GM18873 (cell line): Measurements from ENCODE around the gene MNAT1.
"Not testable (repeated sequence)": the region's sequence is repeated elsewhere in the genome, so short reads cannot be mapped to it uniquely, and the experiment has no call there.

Experiments
- ATAC-seq: cut with Tn5 transposase; IDR thresholded peaks from one replicate; pipeline ENCODE4 v1.9.1; 2021; ENCODE audit warnings: mild to moderate bottlenecking, moderate library complexity, moderate number of reproducible peaks; ENCODE audit not compliant: unreplicated experiment, low FRiP score

Gene MNAT1

DNA sequence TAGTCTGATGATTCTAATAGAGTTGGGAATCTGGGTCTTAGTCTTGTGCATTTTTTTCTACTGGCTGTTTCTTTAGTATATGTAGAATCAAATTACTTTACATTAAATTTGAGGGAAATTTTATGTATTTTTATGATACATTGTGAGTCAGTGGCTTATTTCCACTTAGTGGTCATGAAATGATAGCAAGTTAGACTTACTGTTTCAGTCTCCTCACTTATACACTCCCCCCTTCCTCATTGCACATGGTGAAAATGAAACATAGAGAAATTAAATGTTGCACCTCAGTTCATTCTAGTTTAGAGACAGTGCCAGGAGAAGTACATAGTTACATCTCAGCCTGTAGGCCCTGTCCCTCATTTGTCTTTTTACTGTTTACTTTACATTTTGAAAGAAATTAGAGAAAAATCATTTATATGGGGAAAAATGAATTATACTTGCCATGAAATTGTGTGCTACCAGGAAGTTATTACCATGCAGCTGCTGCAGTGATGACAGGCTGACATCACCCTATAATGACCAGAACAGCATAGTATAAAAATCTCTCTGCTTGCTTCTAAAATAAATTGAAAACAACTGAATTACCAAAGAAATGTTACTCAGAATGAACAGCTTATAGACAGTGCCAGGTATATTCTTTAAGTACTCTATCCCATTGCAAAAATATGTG is 133.1 kb downstream of the MNAT1 start:
- ATAC-seq: no peak

DNA sequence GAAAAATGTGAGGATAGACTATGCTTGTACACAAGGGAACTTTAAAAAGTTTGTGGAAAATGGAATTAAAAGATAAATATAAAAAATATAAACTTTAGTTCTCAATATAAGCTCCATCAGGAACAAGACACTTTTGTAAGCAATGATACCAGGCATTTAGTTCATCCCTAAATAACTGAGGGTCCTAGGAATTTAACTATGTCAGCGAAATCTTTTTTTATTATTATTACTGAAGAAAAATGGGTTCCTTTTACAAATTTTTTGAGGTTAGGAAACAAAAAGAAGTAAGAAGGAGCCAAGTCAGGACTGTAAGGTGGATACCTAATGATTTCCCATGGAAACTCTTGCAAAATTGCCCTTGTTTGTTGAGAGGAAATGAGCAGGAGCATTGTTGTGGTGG is 143.6 kb downstream of the MNAT1 start:
- no peak for ATAC-seq

DNA sequence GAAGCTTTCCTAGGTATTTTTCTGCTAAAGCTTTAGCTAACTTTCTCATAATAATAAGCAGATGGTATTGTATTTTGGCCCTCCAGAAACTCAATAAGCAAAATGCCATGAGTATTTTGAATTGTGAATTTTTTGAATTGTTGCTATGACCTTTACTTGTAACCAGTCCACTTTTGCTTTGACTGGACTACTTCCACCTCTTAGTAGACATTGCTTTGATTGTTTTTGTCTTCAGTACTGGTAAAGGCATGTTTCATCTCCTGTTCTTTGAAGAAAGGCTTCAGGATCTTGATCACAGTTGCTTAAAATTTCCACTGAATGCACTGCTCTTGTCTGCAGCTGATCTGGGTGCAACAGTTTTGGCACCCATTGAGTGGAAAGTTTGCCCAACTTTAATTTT is 144.0 kb downstream of the MNAT1 start:
- no peak for ATAC-seq

DNA sequence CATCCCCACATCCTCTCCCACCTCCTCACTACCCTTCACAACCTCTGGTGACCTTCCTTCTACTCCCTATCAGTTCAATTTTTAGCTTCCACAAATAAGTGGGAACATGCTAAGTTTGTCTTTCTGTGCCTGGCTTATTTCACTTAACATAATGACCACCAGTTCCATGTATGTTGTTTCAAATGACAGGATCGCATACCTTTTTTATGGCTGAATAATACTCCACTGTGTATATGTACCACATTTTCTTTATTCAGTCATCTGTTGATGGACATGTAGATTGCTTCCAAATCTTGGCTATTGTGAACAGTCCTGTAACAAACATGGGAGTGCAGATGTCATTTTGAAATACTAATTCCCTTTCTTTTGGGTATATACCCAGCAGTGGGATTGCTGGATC is 147.7 kb downstream of the MNAT1 start:
- ATAC-seq: no peak

DNA sequence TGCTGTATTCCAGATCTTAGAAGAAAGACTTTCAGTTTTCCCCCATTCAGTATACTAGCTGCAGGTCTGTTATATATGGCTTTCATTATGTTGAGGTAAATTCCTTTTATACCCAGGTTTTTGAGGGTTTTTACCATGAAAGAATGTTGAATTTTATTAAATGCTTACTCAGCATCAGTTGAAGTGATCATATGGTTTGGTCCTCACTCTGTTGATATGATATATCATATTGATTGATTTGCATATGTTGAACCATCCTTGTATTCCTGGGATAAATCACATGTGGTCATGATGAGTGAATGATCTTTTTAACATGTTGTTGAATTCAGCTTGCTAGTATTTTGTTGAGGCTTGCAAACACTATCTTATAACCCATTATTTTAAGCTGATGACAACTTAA is 149.6 kb downstream of the MNAT1 start:
- ATAC-seq: no peak

DNA sequence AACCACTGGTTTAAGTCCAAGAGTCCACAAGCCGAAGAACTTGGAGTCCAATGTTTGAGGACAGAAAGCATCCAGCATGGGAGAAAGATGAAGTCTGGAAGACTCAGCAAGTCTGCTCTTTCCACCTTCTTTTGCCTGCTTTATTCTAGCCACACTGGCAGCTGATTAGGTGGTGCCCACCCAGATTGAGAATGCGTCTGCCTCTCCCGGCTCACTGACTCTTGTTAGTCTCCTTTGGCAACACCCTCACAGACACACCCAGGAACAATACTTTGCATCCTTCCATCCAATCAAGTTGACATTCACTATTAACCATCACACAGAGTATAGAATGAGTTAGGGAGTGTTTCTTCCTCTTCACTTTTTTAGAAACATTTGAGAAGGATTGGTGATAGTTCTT is 156.1 kb downstream of the MNAT1 start:
- ATAC-seq: not testable (repeated sequence)

DNA sequence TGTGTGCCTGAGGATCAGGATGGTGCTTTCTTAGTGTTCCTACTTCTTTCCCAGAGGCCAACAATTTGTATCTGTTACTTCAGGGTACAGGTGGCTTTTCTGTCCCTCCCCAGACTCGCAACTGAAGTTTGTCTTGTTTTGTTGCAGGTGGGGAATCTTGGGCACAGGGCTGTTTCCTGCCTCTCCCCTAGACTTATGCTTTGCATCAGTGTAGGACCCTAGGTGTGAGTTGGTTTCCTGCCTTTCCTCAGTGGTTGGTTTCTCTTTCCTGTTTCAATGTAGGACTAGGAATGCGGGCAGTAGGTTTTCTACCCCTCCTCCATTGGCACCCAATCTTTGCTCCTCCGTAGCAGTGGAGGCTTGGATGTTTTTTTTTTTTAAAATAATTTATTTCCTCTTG is 159.3 kb downstream of the MNAT1 start:
- no peak for ATAC-seq

DNA sequence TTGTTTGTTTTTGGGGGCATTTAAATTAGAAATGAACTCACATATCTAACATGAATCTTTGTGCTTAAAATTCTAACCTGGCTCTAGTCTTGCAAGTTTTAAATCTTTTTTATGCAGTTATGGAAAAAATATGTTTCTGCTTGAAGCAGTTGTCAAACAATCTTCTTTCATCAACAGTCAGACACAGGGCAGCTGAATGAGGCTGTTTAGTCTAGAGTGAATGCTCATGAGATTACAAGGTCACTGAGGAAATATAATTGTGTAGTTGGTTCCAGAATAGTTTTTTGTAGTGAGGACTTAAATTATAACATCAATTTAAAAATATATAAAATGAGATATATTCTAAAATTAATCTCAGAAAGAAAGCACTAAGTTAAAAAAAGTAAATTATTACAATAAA is 169.8 kb downstream of the MNAT1 start:
- no peak for ATAC-seq

DNA sequence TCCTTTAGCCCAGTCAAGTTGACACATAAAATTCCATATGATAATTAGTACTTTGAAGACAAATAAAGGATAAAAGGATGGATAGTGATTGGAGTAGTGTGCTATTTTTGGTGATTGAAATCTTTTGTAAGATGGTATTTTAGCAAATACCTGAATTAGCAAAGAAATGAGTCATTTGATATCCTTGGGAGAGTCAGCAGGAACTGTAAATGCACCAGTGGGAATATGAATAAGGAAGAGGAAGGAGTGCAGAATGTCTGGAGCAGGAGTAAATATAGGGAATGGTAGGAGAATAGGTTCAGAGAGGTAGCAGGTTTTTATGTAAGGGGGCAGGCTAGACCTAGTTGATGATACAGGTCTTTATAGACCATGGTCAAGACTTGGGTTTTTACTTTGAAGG is 171.4 kb downstream of the MNAT1 start:
- ATAC-seq: no peak

DNA sequence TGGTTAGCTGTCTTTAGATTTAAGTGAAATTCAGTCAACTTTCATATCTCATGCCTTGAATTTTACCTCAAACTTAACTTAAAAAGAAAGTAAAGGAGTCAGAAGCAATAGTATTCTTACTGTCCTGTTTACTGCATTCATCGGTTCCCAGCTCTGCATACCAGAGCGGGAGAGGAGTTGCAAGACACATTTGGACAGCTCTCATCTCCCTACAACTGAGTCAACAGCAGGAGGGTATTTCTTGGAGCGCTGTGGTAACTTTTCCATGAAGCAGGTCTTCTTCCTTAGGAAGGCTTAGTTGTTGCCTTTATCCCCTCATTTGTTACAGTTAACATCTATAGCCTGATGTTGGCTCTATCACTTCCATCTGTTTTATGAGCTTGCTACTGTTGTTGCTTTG is 181.2 kb downstream of the MNAT1 start:
- no peak for ATAC-seq

DNA sequence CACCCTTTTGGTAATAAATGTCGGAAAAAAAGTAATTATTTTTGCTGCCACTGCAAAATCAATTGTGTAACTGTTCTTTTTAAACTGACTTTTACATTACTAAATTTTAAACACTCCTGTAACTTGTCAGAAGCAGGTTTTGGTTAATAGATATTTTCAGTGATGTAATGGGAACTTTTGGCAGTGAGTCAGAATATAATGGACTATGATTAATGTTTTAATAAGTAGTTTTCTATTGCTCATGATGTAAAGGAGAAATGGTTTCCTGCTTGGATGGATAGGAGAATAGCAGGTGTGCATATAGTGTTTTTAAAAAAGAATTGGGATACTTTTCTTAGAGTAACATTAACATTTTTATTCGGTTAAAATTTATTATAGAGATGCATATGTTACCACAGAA is 187.5 kb downstream of the MNAT1 start:
- ATAC-seq: no peak

DNA sequence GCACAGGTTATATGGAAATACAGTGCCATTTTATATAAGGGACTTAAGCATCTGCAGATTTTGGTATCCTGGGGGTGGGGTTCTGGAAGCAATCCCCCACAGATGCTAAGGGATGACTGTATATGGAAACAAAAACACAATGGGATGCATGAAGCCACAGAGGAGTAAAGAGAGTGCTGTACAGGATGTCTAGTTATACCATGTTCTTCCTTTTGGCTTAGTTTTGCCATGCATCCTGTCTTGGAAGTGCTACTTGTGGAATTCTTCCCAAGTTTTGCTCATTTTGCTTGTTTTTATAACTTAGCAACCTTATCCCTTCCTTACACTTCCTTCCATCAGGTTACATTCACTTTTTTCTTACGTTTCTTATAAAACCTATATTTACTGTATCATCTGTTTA is 190.7 kb downstream of the MNAT1 start:
- no peak for ATAC-seq

DNA sequence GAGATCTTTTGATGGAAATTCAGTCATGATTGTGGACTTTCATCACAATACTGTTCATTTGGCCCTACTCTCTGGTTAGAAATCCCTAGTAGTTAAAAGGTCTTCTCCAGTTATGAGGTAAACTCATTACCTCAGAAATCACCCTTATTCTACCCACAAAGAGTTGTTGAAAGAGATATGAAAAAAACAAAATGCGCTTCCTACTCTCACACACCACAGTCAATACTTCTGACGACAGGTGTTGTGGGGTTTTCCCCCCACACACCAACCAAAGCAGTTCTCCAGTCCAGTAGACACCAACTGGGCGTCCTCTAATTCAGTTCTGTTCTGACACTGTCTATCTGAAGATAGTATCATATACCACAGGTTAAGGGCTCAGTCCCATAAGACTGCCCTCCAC is 191.4 kb downstream of the MNAT1 start:
- peak; percentile 98 for ATAC-seq

DNA sequence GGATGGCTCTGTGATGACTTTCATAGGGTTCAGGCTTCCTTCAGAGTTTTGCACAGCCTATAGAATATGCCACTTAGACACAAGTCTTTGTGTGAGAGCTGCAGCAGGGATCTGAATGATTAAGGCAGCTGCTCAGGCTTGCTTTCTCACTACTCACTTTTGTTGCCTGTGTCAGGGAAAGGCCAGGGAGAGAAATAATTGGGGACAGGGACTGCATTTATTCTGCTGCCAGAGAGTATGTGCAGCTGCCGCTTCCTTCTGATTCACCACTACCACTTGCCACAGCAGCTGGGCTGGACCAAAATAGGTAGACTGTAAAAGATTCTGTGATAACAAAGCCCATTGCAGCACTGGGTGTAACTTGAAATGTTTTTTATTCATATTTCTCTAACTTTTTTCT is 196.7 kb downstream of the MNAT1 start:
- ATAC-seq: no peak

DNA sequence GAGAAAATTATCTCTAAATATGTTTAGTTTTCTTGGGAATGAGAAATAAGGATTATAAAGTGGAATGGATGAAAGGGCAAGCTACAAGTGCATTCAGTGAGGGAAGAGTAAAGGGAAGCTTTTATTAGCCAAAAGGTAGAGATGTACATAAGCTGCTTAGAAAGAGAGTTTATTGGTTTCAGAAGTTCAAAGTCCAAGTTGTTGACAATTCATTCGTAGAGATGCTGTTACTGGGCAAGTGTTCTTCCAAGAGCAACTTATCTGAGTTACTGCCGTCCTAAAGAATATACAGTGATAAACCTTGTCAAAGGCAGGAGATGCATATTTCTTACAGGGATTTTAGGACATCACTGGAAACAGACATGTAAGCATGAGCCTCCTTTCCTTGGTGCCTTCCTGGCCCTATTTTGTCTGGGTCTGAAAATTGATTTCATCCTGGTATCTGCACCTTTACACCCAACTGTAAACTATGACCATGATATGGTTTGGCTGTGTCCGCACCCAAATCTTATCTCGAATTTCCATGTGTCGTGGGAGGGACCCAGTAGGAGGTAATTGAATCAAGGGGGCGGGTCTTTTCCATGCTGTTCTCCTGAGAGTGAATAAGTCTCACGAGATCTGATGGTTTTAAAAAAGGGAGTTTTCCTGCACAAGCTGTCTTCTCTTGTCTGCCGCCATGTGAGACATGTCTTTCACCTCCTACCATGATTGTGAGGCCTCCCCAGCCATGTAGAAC is 199.5 kb downstream of the MNAT1 start:
- ATAC-seq: no peak

DNA sequence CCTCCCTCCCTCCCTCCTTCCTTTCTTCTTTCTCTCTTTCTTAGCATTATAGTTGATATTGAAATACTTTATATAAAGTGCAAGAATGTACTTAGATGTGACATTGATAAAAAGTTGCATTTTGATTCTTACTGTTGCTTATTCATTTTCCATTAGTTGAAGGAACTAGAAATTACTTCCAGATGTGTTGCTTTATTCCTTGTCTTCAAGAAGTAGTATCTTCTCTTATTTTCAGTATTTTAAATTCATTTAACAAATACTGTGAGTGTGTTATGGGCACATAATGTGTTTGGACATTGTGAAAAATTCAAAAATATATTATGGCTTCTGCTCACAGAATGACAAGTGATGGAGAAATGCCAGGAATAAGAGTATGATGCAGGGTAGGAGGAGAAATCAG is 200.8 kb downstream of the MNAT1 start:
- ATAC-seq: no peak

DNA sequence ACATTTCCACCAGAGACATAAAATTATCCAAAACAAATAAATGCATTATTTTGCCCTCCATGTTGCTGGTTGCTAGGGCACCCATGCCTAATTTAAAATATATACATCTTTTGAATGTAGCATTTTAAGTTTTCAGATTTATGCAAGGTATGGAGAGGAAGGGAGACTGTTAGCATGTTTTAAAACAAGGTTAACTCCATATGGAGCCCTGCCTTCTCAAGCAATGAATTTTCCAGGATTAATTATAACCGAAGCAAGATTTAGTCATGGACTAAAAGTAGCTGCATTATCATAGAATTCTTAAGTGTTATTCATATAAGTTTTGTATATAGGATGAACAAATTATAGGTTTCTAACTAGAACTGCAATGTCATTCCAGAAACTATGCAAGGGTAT is 209.1 kb downstream of the MNAT1 start:
- ATAC-seq: no peak

DNA sequence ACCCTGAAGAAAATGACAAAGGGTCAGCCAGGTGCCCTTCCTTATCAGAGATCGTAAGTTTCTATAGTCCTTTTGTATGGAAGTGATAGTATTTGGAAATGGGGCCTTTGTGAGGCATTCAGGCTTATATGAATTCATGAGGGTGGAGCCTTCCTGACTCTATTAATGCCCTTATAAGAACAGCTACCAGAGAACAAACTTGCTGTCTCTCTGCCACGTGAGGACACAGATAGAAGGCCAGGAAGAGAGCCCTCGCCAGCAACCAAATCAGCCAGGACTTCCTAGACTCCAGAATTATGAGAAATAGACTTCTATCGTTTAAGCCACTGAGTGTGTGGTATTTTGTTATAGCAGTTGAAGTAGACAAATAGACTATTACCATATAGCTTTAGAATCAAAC is 209.6 kb downstream of the MNAT1 start:
- ATAC-seq: no peak

DNA sequence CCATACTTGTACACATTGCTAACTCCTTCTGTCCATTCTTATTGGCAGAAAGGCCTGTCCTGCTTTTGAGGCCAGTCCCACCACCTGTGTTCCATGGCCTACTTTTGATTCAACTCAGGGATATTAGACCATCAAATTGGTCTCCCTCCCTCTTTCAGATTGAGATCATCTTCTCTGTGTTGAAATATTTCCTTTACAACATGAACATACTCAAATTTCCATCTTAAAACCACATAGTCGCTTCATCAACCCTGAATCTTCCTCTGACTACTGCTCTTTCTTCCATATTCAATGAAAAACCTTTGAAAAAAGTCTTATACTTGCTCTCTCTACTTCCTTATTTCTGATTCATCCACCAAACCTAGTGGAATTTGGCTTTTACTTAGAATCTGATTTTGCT is 211.4 kb downstream of the MNAT1 start:
- no peak for ATAC-seq

DNA sequence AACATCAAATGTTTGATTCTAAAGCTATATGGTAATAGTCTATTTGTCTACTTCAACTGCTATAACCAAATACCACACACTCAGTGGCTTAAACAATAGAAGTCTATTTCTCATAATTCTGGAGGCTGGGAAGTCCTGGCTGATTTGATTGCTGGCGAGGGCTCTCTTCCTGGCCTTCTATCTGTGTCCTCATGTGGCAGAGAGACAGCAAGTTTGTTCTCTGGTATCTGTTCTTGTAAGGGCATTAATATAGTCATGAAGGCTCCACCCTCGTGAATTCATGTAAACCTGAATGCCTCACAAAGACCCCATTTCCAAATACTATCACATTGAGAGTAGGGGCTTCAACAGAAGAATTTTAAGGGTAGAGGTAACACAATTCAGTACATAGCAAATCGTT is 212.2 kb downstream of the MNAT1 start:
- no peak for ATAC-seq

DNA sequence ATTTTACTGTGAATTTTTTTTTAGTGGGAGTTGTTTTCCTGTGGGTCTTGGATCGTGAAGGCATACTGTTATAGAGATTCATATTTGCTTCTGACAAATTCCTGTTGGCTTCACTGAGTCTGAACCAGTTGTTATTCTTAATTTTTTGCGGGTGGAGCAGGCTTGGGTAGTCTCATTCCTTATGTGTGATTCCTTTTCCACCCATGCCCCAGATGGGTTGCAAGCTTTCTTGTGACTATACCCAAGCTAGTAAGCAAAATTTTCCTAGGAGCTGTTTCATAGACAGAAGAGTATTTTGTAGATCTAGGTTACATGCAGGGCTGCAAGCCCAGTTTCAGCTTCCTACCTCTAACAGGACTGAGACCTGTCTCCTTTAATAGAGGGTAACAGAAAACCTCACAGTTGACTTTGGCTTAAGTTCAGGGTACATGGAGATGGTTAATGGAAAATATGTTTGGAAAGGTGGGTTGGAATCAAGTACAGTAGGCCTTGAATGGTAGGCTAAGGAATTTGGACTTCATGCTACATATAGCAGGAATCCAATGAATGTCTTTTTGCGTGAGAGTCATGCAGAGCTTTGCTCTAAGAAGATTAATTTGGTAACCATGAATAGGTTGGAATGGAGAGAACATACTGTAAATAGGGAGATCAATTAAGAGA is 217.3 kb downstream of the MNAT1 start:
- ATAC-seq: no peak

DNA sequence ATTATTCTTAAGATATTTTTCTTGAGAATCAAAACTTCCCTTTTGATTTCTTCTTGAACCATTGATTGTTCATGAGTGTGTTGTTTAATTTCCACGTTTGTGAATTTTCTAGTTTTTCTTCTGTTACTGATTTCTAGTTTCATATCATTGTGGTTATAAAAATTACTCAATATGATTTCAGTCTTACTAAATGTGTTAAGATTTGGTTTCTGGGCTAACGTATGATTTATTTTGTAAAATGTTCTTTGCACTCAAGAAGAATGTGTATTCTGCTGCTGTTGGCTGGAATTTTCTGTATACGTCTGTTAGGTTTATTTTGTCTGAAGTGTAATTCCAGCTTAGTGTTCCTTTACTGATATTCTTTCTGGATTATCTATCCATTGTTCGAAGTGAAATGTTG is 221.6 kb downstream of the MNAT1 start:
- no peak for ATAC-seq
